B cell (primary cell): ENCODE results near the gene MYO1E. TPM values are rescaled to one million over a fixed set of nuclear protein-coding genes. Genes with fewer than 3 reads are reported as not detected.
A peak's percentile ranks its signal among the peaks of the same experiment; 100 is the strongest.

Experiments
- ATAC-seq: fragments of 200-7000 bp; cut with Tn5 transposase; one replicate; pipeline ENCODE4 v1.10.0; 2021; ENCODE audit warnings: low read depth, mild to moderate bottlenecking, moderate number of reproducible peaks, moderate library complexity
- CTCF ChIA-PET: fragments of 350-600 bp; sonication (Branson Sonifier 250); formaldehyde crosslinking; loops from one replicate; lab custom pipeline; 2021; ENCODE audit warnings: antibody characterized with exemption, inconsistent platforms; lab: Charles Lee
- POLR2A ChIA-PET: fragments of 350-600 bp; sonication (Branson Sonifier 250); formaldehyde crosslinking; loops from one replicate; lab custom pipeline; 2021; ENCODE audit warnings: antibody characterized with exemption; lab: Charles Lee
- DNase-seq: peaks from one replicate; pipeline ENCODE4 v3.0.0; 2013
- H2AFZ ChIP-seq: 2 replicates; pipeline ENCODE4 v1.6.1; 2012; ENCODE audit warnings: mild to moderate bottlenecking, low read depth, low read length; ENCODE audit not compliant: insufficient read depth, poor library complexity, severe bottlenecking
- H3K27ac ChIP-seq, 2 donors: 1 replicate in 1 of 2; 2 replicates in 1 of 2; pipeline ENCODE4 v1.5.1; 2012 to 2013; ENCODE audit warnings: low read length in 2 of 2, mild to moderate bottlenecking in 2 of 2, moderate library complexity in 1 of 2
- H3K27me3 ChIP-seq, 4 experiments: fragments of 200-600 bp in 1 of 4; sonication (generic) in 1 of 4; replicated peaks in 1 of 4; 1 replicate in 2 of 4; 2 replicates in 2 of 4; pipeline versions ENCODE4 v1.6.1 to v1.7.0; 2013 to 2016; ENCODE audit warnings: low read length in 3 of 4, mild to moderate bottlenecking in 2 of 4, mixed read lengths in 1 of 4, moderate library complexity in 1 of 4; ENCODE audit not compliant: insufficient read depth in 4 of 4, control insufficient read depth in 3 of 4; ENCODE audit errors: control extremely low read depth in 1 of 4
- H3K36me3 ChIP-seq, 2 experiments: replicated peaks in 1 of 2; 1 replicate in 1 of 2; 2 replicates in 1 of 2; pipeline versions ENCODE4 v1.6.1 to v1.7.1; 2013; ENCODE audit warnings: low read length in 1 of 2; ENCODE audit not compliant: insufficient read depth in 2 of 2, control insufficient read depth in 1 of 2; ENCODE audit errors: control extremely low read depth in 1 of 2, extremely low read depth in 1 of 2
- H3K4me1 ChIP-seq, 2 donors: fragments of 200-600 bp in 1 of 2; sonication (generic) in 1 of 2; 1 replicate in 1 of 2; 2 replicates in 1 of 2; pipeline versions ENCODE4 v1.5.1 to v1.6.1; 2013 to 2017; ENCODE audit warnings: low read length in 2 of 2; ENCODE audit not compliant: control insufficient read depth in 2 of 2, insufficient read depth in 2 of 2
- H3K4me2 ChIP-seq: replicated peaks from 2 replicates; pipeline ENCODE3; 2012; ENCODE audit warnings: mild to moderate bottlenecking, low read depth, low read length; ENCODE audit not compliant: poor library complexity, severe bottlenecking
- H3K4me3 ChIP-seq, 5 experiments: fragments of 200-600 bp in 1 of 5; sonication (generic) in 1 of 5; 1 replicate in 3 of 5; 2 replicates in 2 of 5; pipeline versions ENCODE4 v1.5.1 to v1.7.0; 2011 to 2016; ENCODE audit warnings: low read length in 4 of 5, mild to moderate bottlenecking in 4 of 5, low read depth in 2 of 5, control low read depth in 1 of 5, moderate library complexity in 1 of 5; ENCODE audit not compliant: insufficient read depth in 1 of 5; ENCODE audit errors: control extremely low read depth in 1 of 5, extremely low read depth in 1 of 5
- H3K79me2 ChIP-seq: fragments of 200-600 bp; sonication (generic); one replicate; pipeline ENCODE4 v1.6.0; 2016; ENCODE audit warnings: low read length; ENCODE audit not compliant: control insufficient read depth, insufficient read depth
- H3K9ac ChIP-seq: fragments of 200-600 bp; sonication (generic); 2 replicates; pipeline ENCODE4 v1.6.1; 2017; ENCODE audit warnings: mild to moderate bottlenecking, low read length, moderate library complexity
- H3K9me3 ChIP-seq, 3 donors: one replicate each; pipeline versions ENCODE4 v1.6.1 to v1.7.1; 2013; ENCODE audit warnings: low read length in 2 of 3; ENCODE audit not compliant: control insufficient read depth in 2 of 3, insufficient read depth in 1 of 3; ENCODE audit errors: control extremely low read depth in 1 of 3
- H4K20me1 ChIP-seq: 2 replicates; pipeline ENCODE4 v1.6.0; 2012; ENCODE audit warnings: mild to moderate bottlenecking, low read length; ENCODE audit not compliant: insufficient read depth, control insufficient read depth, poor library complexity, severe bottlenecking
- H3K27ac Mint-ChIP-seq: one replicate; pipeline ENCODE4 v1.8.0; 2021; ENCODE audit warnings: mixed read lengths
- H3K27me3 Mint-ChIP-seq: one replicate; pipeline ENCODE4 v1.8.0; 2021; ENCODE audit warnings: mixed read lengths
- H3K4me1 Mint-ChIP-seq: one replicate; pipeline ENCODE4 v1.8.0; 2021; ENCODE audit warnings: mixed read lengths
- H3K4me3 Mint-ChIP-seq: one replicate; pipeline ENCODE4 v1.8.0; 2021; ENCODE audit warnings: mixed read lengths
- H3K9me3 Mint-ChIP-seq: one replicate; pipeline ENCODE4 v1.8.0; 2022; ENCODE audit warnings: mixed read lengths; ENCODE audit not compliant: insufficient read depth
- CTCF ChIP-seq: fragments of 200-600 bp; IDR thresholded peaks from one replicate; pipeline ENCODE4 v1.8.0; 2022; ENCODE audit warnings: antibody characterized with exemption, mild to moderate bottlenecking
- EZH2 ChIP-seq: IDR thresholded peaks from 2 replicates; pipeline ENCODE4 v1.6.1; 2012; ENCODE audit warnings: borderline replicate concordance, low read depth, mild to moderate bottlenecking, moderate library complexity, low read length; ENCODE audit not compliant: insufficient read depth, poor library complexity, severe bottlenecking
- WGBS: methylation state at CpG from one replicate; pipeline ENCODE4 v1.1.5; 2013; ENCODE audit warnings: missing lambda C conversion rate; ENCODE audit not compliant: insufficient coverage; 5-methylcytosine and 5-hydroxymethylcytosine counted together
- intact Hi-C: fragments of 100-400 bp; cut with micrococcal nuclease; formaldehyde crosslinking; loops from one replicate; pipeline ENCODE4 v1.10.0; 2022
- polyA plus RNA-seq: library from polyadenylated mRNA; depleted of rRNA; stranded (reverse); fragments of >200 nt; gene quantifications from 2 replicates; pipeline ENCODE4 v1.2.3, GENCODE V29; 2012
- total RNA-seq, 2 donors: library from RNA; stranded (reverse); fragments of 120-200 nt in 1 of 2; gene quantifications; 1 replicate in 1 of 2; 2 replicates in 1 of 2; pipeline versions ENCODE4 v1.2.3 to v1.2.4, GENCODE V29; 2013 to 2022

Gene MYO1E
- total and polyA plus RNA-seq, 2 donors (not counting 1 experiment from before 2014, with no cell fraction given): 11.9 to 100.0 TPM

GRCh38 chr15:59111251-59111650 is 261.4 kb downstream of the MYO1E start:
- no peaks in the 10 kb centered on the region for H3K27me3 ChIP-seq
- H3K9me3 Mint-ChIP-seq: no peaks in the 10 kb centered on the region
- H3K9me3 ChIP-seq: no peaks in the 10 kb centered on the region
- ATAC-seq (no peak), DNase-seq (no peak)
- no peak overlapping the region for H3K4me2 ChIP-seq
- no peak overlapping the region for H3K4me3 Mint-ChIP-seq
- no peaks in the 10 kb centered on the region for H3K36me3 ChIP-seq
- TF ChIP-seq EZH2 (no peak), CTCF (no peak)
- H3K79me2 ChIP-seq: no peaks in the 10 kb centered on the region
- no peaks in the 10 kb centered on the region for H3K4me1 ChIP-seq
- intact Hi-C loops: no loop called here
- H3K4me3 ChIP-seq: no peak overlapping the region
- no peak overlapping the region for H3K27ac Mint-ChIP-seq
- no peaks in the 10 kb centered on the region for H4K20me1 ChIP-seq
- no peaks in the 10 kb centered on the region for H3K27me3 Mint-ChIP-seq
- H2AFZ ChIP-seq: no peak overlapping the region
- ChIA-PET CTCF (interaction anchor here (1.2 to 1.4 kb wide), 3 partner anchors 9 to 155 kb away, joined by 3 read pairs; no protein-coding TSS in a partner anchor), POLR2A (no interaction called here)
- no peak overlapping the region for H3K9ac ChIP-seq
- 92% methylated on average over 2 of the region's 4 CpGs for WGBS
- H3K4me1 Mint-ChIP-seq: no peaks in the 10 kb centered on the region
- H3K27ac ChIP-seq: no peak overlapping the region

- Mint-ChIP-seq H3K27ac (no peak overlapping the region), H3K27me3 (no peaks in the 10 kb centered on the region), H3K9me3 (no peaks in the 10 kb centered on the region), H3K4me1 (peaks cover 14% of the 10 kb centered on the region), H3K4me3 (peak overlapping the region; percentile 91)
- peak overlapping the region; percentile 78 for H3K9ac ChIP-seq
- H3K4me1 ChIP-seq: peaks cover 9 to 13% of the 10 kb centered on the region in 2 donors
- WGBS: no CpG with 5 or more reads among the region's 2 CpGs
- ATAC-seq: no peak
- ChIA-PET CTCF (no interaction called here), POLR2A (no interaction called here)
- no peaks in the 10 kb centered on the region for H3K79me2 ChIP-seq
- H3K27ac ChIP-seq: no peak overlapping the region
- DNase-seq: no peak
- no peaks in the 10 kb centered on the region for H4K20me1 ChIP-seq
- H3K4me2 ChIP-seq: peak overlapping the region; percentile 89
- no peaks in the 10 kb centered on the region for H3K36me3 ChIP-seq
- no peaks in the 10 kb centered on the region for H3K9me3 ChIP-seq
- H2AFZ ChIP-seq: peak overlapping the region; percentile 87
- TF ChIP-seq EZH2: no peak
- no peak for TF ChIP-seq CTCF
- no peaks in the 10 kb centered on the region for H3K27me3 ChIP-seq
- no peak overlapping the region for H3K4me3 ChIP-seq
- intact Hi-C loops: loop anchor here (1.0 to 10.0 kb wide), 4 partner anchors 121 to 331 kb away; partner anchors contain the start of genes MINDY2, RNF111 and SLTM
Measured at GRCh38 chr15:59105854-59106253, 266.8 kb downstream of the MYO1E start.
